Caco-2 (cell line): Measurements from ENCODE around the gene GFPT1. TPM values are rescaled to one million over a fixed set of nuclear protein-coding genes. Genes with fewer than 3 reads are reported as not detected.
A peak's percentile ranks its signal among the peaks of the same experiment; 100 is the strongest.

Experiments
- BruUV-seq: library from RNA; stranded (reverse); fragments of 400-500 nt; replicated peaks from 2 replicates; lab custom pipeline; 2021; lab: Mats Ljungman, UMichigan
- CTCF ChIA-PET: fragments of 300-600 bp; sonication (Branson Sonifier 250); formaldehyde crosslinking; loops from one replicate; lab custom pipeline; 2022; ENCODE audit warnings: antibody characterized with exemption; lab: Charles Lee
- POLR2A ChIA-PET: fragments of 300-600 bp; sonication (Branson Sonifier 250); formaldehyde crosslinking; loops from one replicate; lab custom pipeline; 2022; ENCODE audit warnings: antibody characterized with exemption; lab: Charles Lee
- DNase-seq, 2 experiments: peaks; one replicate each; pipeline versions ENCODE4 v3.0.0 to v3.0.0-alpha.2; 2020 to 2022
- H3K27me3 ChIP-seq: replicated peaks from 2 replicates; pipeline ENCODE4 v1.6.0; 2011; ENCODE audit warnings: low read length; ENCODE audit not compliant: control insufficient read depth, insufficient read depth
- H3K36me3 ChIP-seq: 2 replicates; pipeline ENCODE4 v1.5.1; 2011; ENCODE audit warnings: low read length; ENCODE audit not compliant: control insufficient read depth, insufficient read depth
- H3K4me1 ChIP-seq: fragments of 250-450 bp; sonication (Bioruptor Pico); 2 replicates; pipeline ENCODE4 v1.5.1; 2020; ENCODE audit warnings: mild to moderate bottlenecking
- H3K4me3 ChIP-seq: 2 replicates; pipeline ENCODE4 v1.5.1; 2011; ENCODE audit warnings: low read depth, mild to moderate bottlenecking, control low read depth, low read length
- H3K9me3 ChIP-seq: fragments of 250-450 bp; sonication (Bioruptor Pico); 2 replicates; pipeline ENCODE4 v1.5.1; 2020; ENCODE audit warnings: mild to moderate bottlenecking, moderate library complexity
- H3K27ac Mint-ChIP-seq: one replicate; pipeline ENCODE4 v1.8.0; 2022; ENCODE audit warnings: mixed read lengths; ENCODE audit not compliant: unreplicated experiment
- H3K27me3 Mint-ChIP-seq: one replicate; pipeline ENCODE4 v1.8.0; 2022; ENCODE audit warnings: mixed read lengths; ENCODE audit not compliant: insufficient read depth, unreplicated experiment
- H3K36me3 Mint-ChIP-seq: one replicate; pipeline ENCODE4 v1.8.0; 2022; ENCODE audit warnings: mild to moderate bottlenecking, mixed read lengths; ENCODE audit not compliant: insufficient read depth, unreplicated experiment
- H3K4me1 Mint-ChIP-seq: one replicate; pipeline ENCODE4 v1.8.0; 2022; ENCODE audit warnings: low read depth, mixed read lengths; ENCODE audit not compliant: unreplicated experiment
- H3K4me3 Mint-ChIP-seq: one replicate; pipeline ENCODE4 v1.8.0; 2022; ENCODE audit warnings: mild to moderate bottlenecking, moderate library complexity, mixed read lengths; ENCODE audit not compliant: unreplicated experiment
- H3K9me3 Mint-ChIP-seq: one replicate; pipeline ENCODE4 v1.8.0; 2022; ENCODE audit warnings: mixed read lengths; ENCODE audit not compliant: unreplicated experiment
- intact Hi-C: fragments of 100-400 bp; cut with micrococcal nuclease; formaldehyde crosslinking; loops from one replicate; pipeline ENCODE4 v1.10.0; 2022; ENCODE audit not compliant: unreplicated experiment
- total RNA-seq: library from RNA; stranded (reverse); gene quantifications from 2 replicates; pipeline ENCODE4 v1.2.3, GENCODE V29; 2022
- TF ChIP-seq, protein P1 (sequence below), 2 experiments: fragments of 200-600 bp in 1 of 2; IDR thresholded peaks; 1 replicate in 1 of 2; 2 replicates in 1 of 2; pipeline versions ENCODE4 v1.5.1 to v1.8.0; 2011 to 2022; ENCODE audit warnings: antibody characterized with exemption in 1 of 2, control low read depth in 1 of 2, inconsistent platforms in 1 of 2, low read depth in 1 of 2, low read length in 1 of 2, mild to moderate bottlenecking in 1 of 2, moderate library complexity in 1 of 2; ENCODE audit not compliant: insufficient read depth in 1 of 2, severe bottlenecking in 1 of 2, unreplicated experiment in 1 of 2

The GFPT1 gene
- total RNA-seq, 1 experiment from 2014 or later: 129 TPM

DNA sequence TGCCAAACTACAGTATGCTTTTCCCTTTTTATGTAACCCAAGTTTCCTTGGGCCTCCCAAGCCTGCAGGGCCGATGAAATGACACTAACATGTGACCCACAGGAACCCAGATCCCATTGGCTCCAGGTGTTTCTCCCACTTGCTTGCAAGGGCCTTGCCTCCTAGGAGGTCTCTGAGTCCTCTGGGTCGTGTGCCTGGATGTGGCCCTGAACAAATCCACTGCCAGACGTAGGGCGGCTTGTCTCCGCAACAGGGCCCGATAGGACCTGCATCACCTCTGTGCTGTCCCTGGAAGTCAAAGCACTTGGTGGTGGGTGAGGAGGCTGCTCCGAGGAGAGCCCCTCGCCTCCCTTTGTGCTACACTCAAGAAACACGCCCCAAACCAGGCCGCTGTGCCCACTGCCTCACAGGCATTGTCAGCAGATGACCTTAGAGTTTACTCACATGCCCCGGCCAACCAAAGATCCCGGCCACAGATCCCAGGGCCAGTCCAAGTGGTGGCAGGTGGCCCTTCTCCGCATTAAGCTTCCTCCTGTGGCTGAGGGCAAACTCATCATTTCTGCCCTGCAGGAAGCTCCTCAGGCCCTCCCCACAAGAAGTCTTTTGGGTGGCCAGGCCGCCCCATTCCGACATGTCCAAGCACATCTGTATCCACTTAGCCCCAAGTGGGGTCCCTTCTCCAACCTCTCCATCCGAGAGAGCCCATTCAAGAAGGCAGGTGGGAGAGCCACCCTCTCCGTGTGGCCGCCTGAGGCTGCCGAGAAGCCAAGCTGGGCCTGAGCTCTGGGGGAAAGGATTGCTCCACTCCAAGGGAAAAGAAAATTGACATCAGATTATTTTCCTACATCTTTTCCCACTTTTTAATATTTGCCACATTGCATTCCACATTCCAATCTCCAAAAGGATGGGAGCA is 76.7 kb downstream of the GFPT1 start:
- H3K4me3 ChIP-seq: no peak overlapping the region
- TF ChIP-seq, protein P1, sequence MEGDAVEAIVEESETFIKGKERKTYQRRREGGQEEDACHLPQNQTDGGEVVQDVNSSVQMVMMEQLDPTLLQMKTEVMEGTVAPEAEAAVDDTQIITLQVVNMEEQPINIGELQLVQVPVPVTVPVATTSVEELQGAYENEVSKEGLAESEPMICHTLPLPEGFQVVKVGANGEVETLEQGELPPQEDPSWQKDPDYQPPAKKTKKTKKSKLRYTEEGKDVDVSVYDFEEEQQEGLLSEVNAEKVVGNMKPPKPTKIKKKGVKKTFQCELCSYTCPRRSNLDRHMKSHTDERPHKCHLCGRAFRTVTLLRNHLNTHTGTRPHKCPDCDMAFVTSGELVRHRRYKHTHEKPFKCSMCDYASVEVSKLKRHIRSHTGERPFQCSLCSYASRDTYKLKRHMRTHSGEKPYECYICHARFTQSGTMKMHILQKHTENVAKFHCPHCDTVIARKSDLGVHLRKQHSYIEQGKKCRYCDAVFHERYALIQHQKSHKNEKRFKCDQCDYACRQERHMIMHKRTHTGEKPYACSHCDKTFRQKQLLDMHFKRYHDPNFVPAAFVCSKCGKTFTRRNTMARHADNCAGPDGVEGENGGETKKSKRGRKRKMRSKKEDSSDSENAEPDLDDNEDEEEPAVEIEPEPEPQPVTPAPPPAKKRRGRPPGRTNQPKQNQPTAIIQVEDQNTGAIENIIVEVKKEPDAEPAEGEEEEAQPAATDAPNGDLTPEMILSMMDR (IDR thresholded peaks at IDR 0.05; ENCODE audit: insufficient read depth in 1 of 2, low read depth in 1 of 2, low read length in 1 of 2, severe bottlenecking in 1 of 2, unreplicated experiment in 1 of 2): no peak
- H3K36me3 Mint-ChIP-seq: peaks cover 30% of the 10 kb centered on the region
- ChIA-PET POLR2A (no interaction called here), CTCF (no interaction called here)
- no peaks in the 10 kb centered on the region for H3K9me3 ChIP-seq
- no peak overlapping the region for H3K4me3 Mint-ChIP-seq
- peaks cover 12% of the 10 kb centered on the region for H3K4me1 Mint-ChIP-seq
- H3K9me3 Mint-ChIP-seq: no peaks in the 10 kb centered on the region
- H3K27me3 Mint-ChIP-seq: no peaks in the 10 kb centered on the region
- peak overlapping the region; percentile 42 for H3K27ac Mint-ChIP-seq
- no peaks in the 10 kb centered on the region for H3K27me3 ChIP-seq
- no TSS peak for BruUV-seq
- intact Hi-C loops: no loop called here
- no peaks in the 10 kb centered on the region for H3K36me3 ChIP-seq
- peaks cover 17% of the 10 kb centered on the region; the same call in 1 of the 2 replicates for H3K4me1 ChIP-seq
- no peak for DNase-seq

DNA sequence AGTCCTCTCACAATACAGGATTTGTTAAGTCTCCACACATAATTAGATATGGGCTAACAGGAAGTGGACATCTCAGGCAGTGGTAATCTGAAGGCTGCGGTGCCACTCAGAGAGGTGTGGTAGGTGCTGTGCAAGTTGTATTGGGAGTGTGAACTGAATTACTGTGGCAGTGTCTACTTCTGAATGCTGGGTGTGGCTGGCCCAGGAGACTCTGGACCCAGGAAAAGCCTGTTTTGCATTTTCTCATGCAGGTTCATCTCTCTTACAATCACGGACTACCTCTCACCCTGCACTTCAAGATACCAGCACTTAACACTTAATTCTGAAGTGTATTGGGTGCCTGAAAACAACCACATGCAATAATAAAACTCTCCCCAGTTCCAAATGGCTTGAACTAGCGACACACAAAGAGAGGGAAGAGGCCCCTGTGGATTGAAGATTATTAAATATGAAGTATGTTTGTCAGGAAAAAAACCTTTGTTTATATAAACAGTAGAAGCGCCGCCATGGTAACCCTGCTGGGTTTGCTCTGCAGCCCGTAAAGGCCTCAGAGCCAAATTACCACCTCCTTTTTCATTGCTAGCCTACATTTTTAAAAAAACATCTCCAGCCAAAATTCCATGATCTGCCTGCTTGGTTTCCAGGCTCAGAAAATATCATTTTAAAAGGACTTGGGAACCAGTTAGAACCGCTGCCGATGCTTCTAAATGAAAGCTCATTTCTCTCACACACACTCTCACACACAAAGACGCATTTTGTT is 77.5 kb downstream of the GFPT1 start:
- Histone ChIP-seq H3K4me1 (peaks cover 17% of the 10 kb centered on the region; the same call in 1 of the 2 replicates), H3K4me3 (no peak overlapping the region), H3K27me3 (no peaks in the 10 kb centered on the region), H3K9me3 (no peaks in the 10 kb centered on the region), H3K36me3 (no peaks in the 10 kb centered on the region)
- Mint-ChIP-seq H3K36me3 (peaks cover 26% of the 10 kb centered on the region), H3K4me3 (no peak overlapping the region), H3K27me3 (no peaks in the 10 kb centered on the region), H3K4me1 (peaks cover 12% of the 10 kb centered on the region), H3K27ac (peak overlapping the region; percentile 42), H3K9me3 (no peaks in the 10 kb centered on the region)
- ChIA-PET CTCF (interaction anchor here (0.6 kb wide), 1 partner anchor 26 kb away, joined by 6 read pairs; no protein-coding TSS in a partner anchor), POLR2A (no interaction called here)
- no TSS peak for BruUV-seq
- peak in 1 of 2 experiments; percentile 57 for DNase-seq
- intact Hi-C loops: loop anchor here (5.0 kb wide), 1 partner anchor 367 kb away; no protein-coding TSS in a partner anchor
- TF ChIP-seq, protein P1 (IDR thresholded peaks at IDR 0.05; ENCODE audit: insufficient read depth in 1 of 2, low read depth in 1 of 2, low read length in 1 of 2, severe bottlenecking in 1 of 2, unreplicated experiment in 1 of 2): no peak

DNA sequence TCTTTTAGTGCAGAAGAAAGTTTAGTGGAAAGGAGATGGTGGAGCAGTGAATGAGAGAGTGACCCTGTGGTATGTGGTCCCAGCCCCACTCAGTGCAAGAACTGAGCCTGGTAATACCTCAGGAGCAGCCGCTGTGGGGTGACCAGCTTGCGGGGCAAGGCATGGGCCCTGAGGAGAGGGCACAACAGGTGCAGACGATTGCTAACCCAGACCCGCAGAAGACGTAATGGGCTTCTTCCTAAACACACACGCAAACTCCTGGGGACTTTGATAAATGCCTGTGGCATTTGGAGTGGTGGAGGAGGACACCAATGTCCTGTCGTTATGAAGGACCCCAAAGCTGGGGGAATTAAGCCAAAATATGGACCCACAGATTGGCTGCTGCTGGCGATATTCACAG is 78.7 kb downstream of the GFPT1 start:
- Mint-ChIP-seq H3K4me3 (no peak overlapping the region), H3K27ac (no peak overlapping the region), H3K9me3 (no peaks in the 10 kb centered on the region), H3K4me1 (peaks cover 12% of the 10 kb centered on the region), H3K27me3 (peaks cover 4% of the 10 kb centered on the region), H3K36me3 (peaks cover 26% of the 10 kb centered on the region)
- POLR2A ChIA-PET: no interaction called here
- TF ChIP-seq, protein P1 (IDR thresholded peaks at IDR 0.05; ENCODE audit: insufficient read depth in 1 of 2, low read depth in 1 of 2, low read length in 1 of 2, severe bottlenecking in 1 of 2, unreplicated experiment in 1 of 2): no peak
- intact Hi-C loops: loop anchor here (5.0 kb wide), 1 partner anchor 366 kb away; no protein-coding TSS in a partner anchor
- H3K4me3 ChIP-seq: no peak overlapping the region
- H3K36me3 ChIP-seq: no peaks in the 10 kb centered on the region
- no peaks in the 10 kb centered on the region for H3K27me3 ChIP-seq
- CTCF ChIA-PET: no interaction called here
- no peak for DNase-seq
- peaks cover 17% of the 10 kb centered on the region; the same call in 1 of the 2 replicates for H3K4me1 ChIP-seq
- no peaks in the 10 kb centered on the region for H3K9me3 ChIP-seq
- no TSS peak for BruUV-seq
